IMR-90 (cell line): ENCODE measurements around the gene IGF2BP3. TPM values are rescaled to one million over a fixed set of nuclear protein-coding genes. Genes with fewer than 3 reads are reported as not detected.

ENCODE experiments used
- ATAC-seq: fragments of 200-7000 bp; cut with Tn5 transposase; 2 replicates; pipeline ENCODE4 v1.9.1; 2020; ENCODE audit warnings: low read depth, mild to moderate bottlenecking, moderate library complexity
- BruUV-seq: library from RNA; stranded (reverse); fragments of 400-500 nt; replicated peaks from 2 replicates; lab custom pipeline; 2021; lab: Mats Ljungman, UMichigan
- CTCF ChIA-PET: fragments of 300-600 bp; formaldehyde crosslinking; extraction: SDS; loops from one replicate; lab custom pipeline; 2021; ENCODE audit warnings: antibody characterized with exemption; lab: Yijun Ruan, JAX
- POLR2A ChIA-PET: fragments of 300-600 bp; sonication (Branson Sonifier 250); formaldehyde crosslinking; loops from one replicate; lab custom pipeline; 2022; ENCODE audit warnings: antibody characterized with exemption; ENCODE audit not compliant: unreplicated experiment; lab: Charles Lee
- DNase-seq: peaks from one replicate; pipeline ENCODE4 v3.0.0; 2013
- H2AFZ ChIP-seq: replicated peaks from 2 replicates; pipeline ENCODE3; 2013; ENCODE audit warnings: low read length, mild to moderate bottlenecking; ENCODE audit not compliant: poor library complexity
- H2AK5ac ChIP-seq: 2 replicates; pipeline ENCODE4 v1.6.1; 2013; ENCODE audit warnings: low read depth, low read length, inconsistent platforms
- H2AK9ac ChIP-seq: replicated peaks from 2 replicates; pipeline ENCODE3; 2013; ENCODE audit warnings: mild to moderate bottlenecking, low read depth, low read length, moderate library complexity; ENCODE audit not compliant: poor library complexity
- H2BK120ac ChIP-seq: 2 replicates; pipeline ENCODE4 v1.6.1; 2013; ENCODE audit warnings: low read depth, low read length, inconsistent platforms
- H2BK15ac ChIP-seq: 3 replicates; pipeline ENCODE4 v1.6.1; 2013; ENCODE audit warnings: low read depth, low read length, inconsistent platforms
- H2BK20ac ChIP-seq: 2 replicates; pipeline ENCODE4 v1.6.1; 2013; ENCODE audit warnings: low read depth, mild to moderate bottlenecking, inconsistent platforms, low read length, moderate library complexity
- H2BK5ac ChIP-seq: 2 replicates; pipeline ENCODE4 v1.6.1; 2013; ENCODE audit warnings: mild to moderate bottlenecking, low read depth, low read length, inconsistent platforms; ENCODE audit not compliant: poor library complexity, severe bottlenecking
- H3K14ac ChIP-seq: replicated peaks from 2 replicates; pipeline ENCODE4 v1.6.1; 2013; ENCODE audit warnings: low read depth, low read length, inconsistent platforms
- H3K18ac ChIP-seq: 2 replicates; pipeline ENCODE4 v1.6.1; 2013; ENCODE audit warnings: low read depth, low read length, control low read depth
- H3K23ac ChIP-seq: 2 replicates; pipeline ENCODE4 v1.6.1; 2013; ENCODE audit warnings: low read depth, low read length, inconsistent platforms
- H3K27ac ChIP-seq: 2 replicates; pipeline ENCODE4 v1.5.1; 2013; ENCODE audit warnings: mild to moderate bottlenecking, control low read depth, low read length; ENCODE audit not compliant: insufficient read depth
- H3K27me3 ChIP-seq: 2 replicates; pipeline ENCODE4 v1.6.1; 2013; ENCODE audit warnings: low read length; ENCODE audit not compliant: control insufficient read depth, insufficient read depth
- H3K36me3 ChIP-seq: 2 replicates; pipeline ENCODE4 v1.6.1; 2013; ENCODE audit warnings: low read length, mixed read lengths; ENCODE audit not compliant: control insufficient read depth, insufficient read depth
- H3K4ac ChIP-seq: 2 replicates; pipeline ENCODE4 v1.6.1; 2013; ENCODE audit warnings: low read depth, low read length, inconsistent platforms
- H3K4me1 ChIP-seq: 2 replicates; pipeline ENCODE4 v1.6.1; 2013; ENCODE audit warnings: low read length, mixed read lengths; ENCODE audit not compliant: control insufficient read depth, insufficient read depth
- H3K4me2 ChIP-seq: 2 replicates; pipeline ENCODE4 v1.6.1; 2013; ENCODE audit warnings: low read depth, mild to moderate bottlenecking, control low read depth, low read length, moderate library complexity
- H3K4me3 ChIP-seq: 2 replicates; pipeline ENCODE4 v1.5.1; 2013; ENCODE audit warnings: low read depth, mild to moderate bottlenecking, control low read depth, low read length, moderate library complexity; ENCODE audit not compliant: insufficient read depth
- H3K56ac ChIP-seq: 2 replicates; pipeline ENCODE4 v1.6.1; 2013; ENCODE audit warnings: low read length, inconsistent platforms; ENCODE audit not compliant: insufficient read depth; ENCODE audit errors: extremely low read depth
- H3K79me1 ChIP-seq, 2 experiments: 2 replicates each; pipeline ENCODE4 v1.6.1; 2013; ENCODE audit warnings: low read length in 2 of 2, inconsistent platforms in 1 of 2, low read depth in 1 of 2
- H3K9ac ChIP-seq: 2 replicates; pipeline ENCODE4 v1.6.1; 2013; ENCODE audit warnings: low read depth, low read length, control low read depth
- H3K9me1 ChIP-seq: 2 replicates; pipeline ENCODE4 v1.6.1; 2013; ENCODE audit warnings: low read length, inconsistent platforms; ENCODE audit not compliant: insufficient read depth
- H3K9me3 ChIP-seq: 2 replicates; pipeline ENCODE4 v1.6.1; 2013; ENCODE audit warnings: low read length; ENCODE audit not compliant: control insufficient read depth, insufficient read depth
- H4K20me1 ChIP-seq: 2 replicates; pipeline ENCODE4 v1.6.1; 2013; ENCODE audit warnings: low read length, inconsistent platforms; ENCODE audit not compliant: insufficient read depth
- H4K5ac ChIP-seq: 2 replicates; pipeline ENCODE4 v1.6.1; 2013; ENCODE audit warnings: mild to moderate bottlenecking, low read depth, low read length, control low read depth
- H4K8ac ChIP-seq, 2 experiments: 2 replicates each; pipeline ENCODE4 v1.6.1; 2013; ENCODE audit warnings: low read depth in 2 of 2, low read length in 2 of 2, control low read depth in 1 of 2, inconsistent platforms in 1 of 2
- H4K91ac ChIP-seq: 2 replicates; pipeline ENCODE4 v1.6.1; 2013; ENCODE audit warnings: low read depth, low read length, inconsistent platforms; ENCODE audit not compliant: insufficient read depth
- BHLHE40 ChIP-seq: fragments of 150-350 bp; IDR thresholded peaks from 2 replicates; pipeline ENCODE4 v1.6.1; 2016; ENCODE audit warnings: mild to moderate bottlenecking, low read depth, low read length
- CHD1 ChIP-seq: IDR thresholded peaks from 2 replicates; pipeline ENCODE4 v1.6.1; 2012; ENCODE audit warnings: low read depth, low read length, improper control_type of control experiment
- FOS ChIP-seq: fragments of 150-350 bp; IDR thresholded peaks from 2 replicates; pipeline ENCODE4 v1.6.1; 2016; ENCODE audit warnings: low read depth, low read length
- MAFK ChIP-seq: IDR thresholded peaks from 2 replicates; pipeline ENCODE4 v1.6.1; 2012; ENCODE audit warnings: low read depth, low read length, improper control_type of control experiment
- MAZ ChIP-seq: IDR thresholded peaks from 2 replicates; pipeline ENCODE4 v1.6.1; 2012; ENCODE audit warnings: low read depth, mild to moderate bottlenecking, low read length, improper control_type of control experiment, moderate library complexity, borderline replicate concordance
- MXI1 ChIP-seq: IDR thresholded peaks from 2 replicates; pipeline ENCODE4 v1.6.1; 2012; ENCODE audit warnings: low read depth, mild to moderate bottlenecking, low read length, moderate library complexity, borderline replicate concordance
- RFX5 ChIP-seq: IDR thresholded peaks from 2 replicates; pipeline ENCODE4 v1.8.0; 2012; ENCODE audit warnings: low read depth, mild to moderate bottlenecking, low read length, moderate library complexity
- SMC3 ChIP-seq: fragments of 150-350 bp; IDR thresholded peaks from 2 replicates; pipeline ENCODE4 v1.6.1; 2016; ENCODE audit warnings: low read depth, mild to moderate bottlenecking, antibody characterized with exemption, low read length, moderate library complexity
- WGBS, 2 experiments: methylation state at CpG; one replicate each; pipeline versions ENCODE4 v1.1.5 to v1.1.7; 2013; ENCODE audit warnings: missing lambda C conversion rate in 2 of 2; ENCODE audit not compliant: insufficient read length in 1 of 2; ENCODE audit errors: extremely low coverage in 2 of 2; 5-methylcytosine and 5-hydroxymethylcytosine counted together
- dilution Hi-C: fragments of 300-500 bp; cut with HindIII; formaldehyde crosslinking; loops from one replicate; pipeline ENCODE4 v1.14.3; 2018; ENCODE audit warnings: low sequenced_read_pairs; ENCODE audit not compliant: unreplicated experiment
- in situ Hi-C: fragments of 300-500 bp; cut with MboI; formaldehyde crosslinking; loops from 3 replicates; pipeline ENCODE4 v1.14.3; 2019; ENCODE audit warnings: low sequenced_read_pairs, inconsistent platforms, mixed read lengths
- intact Hi-C: fragments of 100-400 bp; cut with micrococcal nuclease; formaldehyde crosslinking; loops from 2 replicates; pipeline ENCODE4 v1.10.0; 2022
- polyA plus RNA-seq, 3 experiments: library from polyadenylated mRNA; depleted of rRNA; stranded (reverse); fragments of >200 nt; gene quantifications; 2 replicates each; pipeline ENCODE4 v1.2.3, GENCODE V29; 2012; ENCODE audit warnings: low replicate concordance in 1 of 3
- total RNA-seq: library from RNA; depleted of rRNA; stranded (reverse); fragments of >200 nt; gene quantifications from 2 replicates; pipeline ENCODE4 v1.2.3, GENCODE V29; 2012

The IGF2BP3 gene
- total and polyA plus RNA-seq, 2 of the 4 experiments (the other 2 are of a cell fraction) = 50.9 to 59.3 TPM

DNA sequence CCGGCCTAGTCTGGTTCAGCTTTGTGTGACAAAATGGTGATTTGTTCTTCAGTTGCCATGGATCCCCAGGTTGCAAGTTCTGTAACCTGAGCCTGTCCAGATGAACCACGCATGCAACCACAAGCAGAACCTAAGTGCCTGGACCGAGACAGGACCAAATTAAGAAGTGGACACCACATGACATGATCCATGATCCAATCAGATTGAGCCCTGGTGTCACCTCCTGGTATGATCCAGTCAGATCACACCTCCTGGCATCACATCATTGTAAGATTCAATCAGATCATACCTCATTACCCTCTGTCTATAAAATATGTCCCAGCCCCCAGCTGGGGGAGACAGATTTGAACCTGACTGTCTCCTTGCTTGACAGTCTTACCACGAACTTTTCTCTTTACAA lies 101.2 kb downstream of the IGF2BP3 start:
- BruUV-seq = no TSS peak
- intact Hi-C loops (no loop called here), in situ Hi-C loops (no loop called here), dilution Hi-C loops (no loop called here)
- TF ChIP-seq BHLHE40 (no peak), MXI1 (no peak), CHD1 (no peak), RFX5 (no peak), FOS (no peak), MAZ (no peak), MAFK (no peak), SMC3 (no peak)
- 93% methylated on average over 2 of the region's 4 CpGs; no CpG with 5 or more reads in 1 of the 2 experiments for WGBS, 2 experiments
- Histone ChIP-seq H2BK15ac (no peak overlapping the region), H3K9ac (no peak overlapping the region), H4K5ac (no peak overlapping the region), H3K4me2 (no peak overlapping the region), H2BK5ac (no peak overlapping the region), H3K4me1 (peaks cover 13% of the 10 kb centered on the region), H4K20me1 (peaks cover 35% of the 10 kb centered on the region; the same call in 1 of the 2 replicates), H4K91ac (no peak overlapping the region), H3K27me3 (no peaks in the 10 kb centered on the region), H3K79me1 (peaks cover 48 to 67% of the 10 kb centered on the region in 2 experiments), H3K27ac (no peak overlapping the region), H3K9me3 (no peaks in the 10 kb centered on the region), H2AK5ac (no peak overlapping the region), H2BK120ac (no peak overlapping the region), H3K14ac (no peak overlapping the region), H3K4ac (no peak overlapping the region), H3K23ac (no peak overlapping the region), H3K36me3 (peaks cover 6% of the 10 kb centered on the region), H2AFZ (no peak overlapping the region), H4K8ac (no peak overlapping the region), H3K9me1 (peaks cover 16% of the 10 kb centered on the region), H3K18ac (no peak overlapping the region), H2BK20ac (no peak overlapping the region), H3K4me3 (no peak overlapping the region), H3K56ac (no peak overlapping the region), H2AK9ac (no peak overlapping the region)
- DNase-seq (no peak), ATAC-seq (no peak)
- CTCF ChIA-PET = interaction anchor here (0.7 kb wide), 1 partner anchor 735 kb away, joined by 3 read pairs; no protein-coding TSS in a partner anchor
- POLR2A ChIA-PET = no interaction called here
